Thoracic aorta (tissue), 2 donors: Measurements from ENCODE around the gene PHC2. TPM values are rescaled to one million over a fixed set of nuclear protein-coding genes. Genes with fewer than 3 reads are reported as not detected.

Experiments
- ATAC-seq: fragments of 150-250 bp; one replicate; pipeline ENCODE4 v1.8.0; 2017; ENCODE audit warnings: low read depth; ENCODE audit not compliant: insufficient number of reproducible peaks, low FRiP score
- DNase-seq: peaks from one replicate; pipeline ENCODE4 v3.0.0-alpha.2; 2020; ENCODE audit warnings: low spot score
- H3K27ac ChIP-seq, 2 donors: fragments of 200-600 bp; sonication (generic); 1 replicate in 1 of 2; 2 replicates in 1 of 2; pipeline ENCODE4 v1.5.1; 2016; ENCODE audit warnings: mild to moderate bottlenecking in 2 of 2, moderate library complexity in 2 of 2
- H3K27me3 ChIP-seq: fragments of 200-600 bp; sonication (generic); replicated peaks from 2 replicates; pipeline ENCODE4 v1.6.0; 2016; ENCODE audit warnings: mild to moderate bottlenecking; ENCODE audit not compliant: insufficient read depth
- H3K36me3 ChIP-seq: fragments of 200-600 bp; sonication (generic); one replicate; pipeline ENCODE4 v1.5.1; 2016
- H3K4me1 ChIP-seq, 2 donors: fragments of 200-600 bp; sonication (generic); 1 replicate in 1 of 2; 2 replicates in 1 of 2; pipeline versions ENCODE4 v1.5.1 to v1.6.0; 2016; ENCODE audit warnings: low read depth in 2 of 2, mild to moderate bottlenecking in 1 of 2; ENCODE audit not compliant: control insufficient read depth in 1 of 2
- H3K4me3 ChIP-seq: fragments of 200-600 bp; sonication (generic); 2 replicates; pipeline ENCODE4 v1.5.1; 2016; ENCODE audit warnings: mild to moderate bottlenecking
- H3K9me3 ChIP-seq: fragments of 200-600 bp; sonication (generic); 2 replicates; pipeline ENCODE4 v1.5.1; 2016
- total RNA-seq, 2 donors: library from RNA; depleted of rRNA; stranded (reverse); fragments of >200 nt; gene quantifications; one replicate each; pipeline versions ENCODE4 v1.1.0 to v1.2.3, GENCODE V29; 2016
- TF ChIP-seq, protein P1 (sequence below): fragments of 200-600 bp; sonication (generic); IDR thresholded peaks from one replicate; pipeline ENCODE4 v1.5.1; 2019; ENCODE audit warnings: antibody characterized with exemption

PHC2 gene
- total RNA-seq, 2 donors from 2014 or later: 174 to 238 TPM

GRCh38 chr1:33354707-33355316, 76.1 kb downstream of the PHC2 start:
- ATAC-seq (no peak), DNase-seq (no peak)
- TF ChIP-seq, protein P1, sequence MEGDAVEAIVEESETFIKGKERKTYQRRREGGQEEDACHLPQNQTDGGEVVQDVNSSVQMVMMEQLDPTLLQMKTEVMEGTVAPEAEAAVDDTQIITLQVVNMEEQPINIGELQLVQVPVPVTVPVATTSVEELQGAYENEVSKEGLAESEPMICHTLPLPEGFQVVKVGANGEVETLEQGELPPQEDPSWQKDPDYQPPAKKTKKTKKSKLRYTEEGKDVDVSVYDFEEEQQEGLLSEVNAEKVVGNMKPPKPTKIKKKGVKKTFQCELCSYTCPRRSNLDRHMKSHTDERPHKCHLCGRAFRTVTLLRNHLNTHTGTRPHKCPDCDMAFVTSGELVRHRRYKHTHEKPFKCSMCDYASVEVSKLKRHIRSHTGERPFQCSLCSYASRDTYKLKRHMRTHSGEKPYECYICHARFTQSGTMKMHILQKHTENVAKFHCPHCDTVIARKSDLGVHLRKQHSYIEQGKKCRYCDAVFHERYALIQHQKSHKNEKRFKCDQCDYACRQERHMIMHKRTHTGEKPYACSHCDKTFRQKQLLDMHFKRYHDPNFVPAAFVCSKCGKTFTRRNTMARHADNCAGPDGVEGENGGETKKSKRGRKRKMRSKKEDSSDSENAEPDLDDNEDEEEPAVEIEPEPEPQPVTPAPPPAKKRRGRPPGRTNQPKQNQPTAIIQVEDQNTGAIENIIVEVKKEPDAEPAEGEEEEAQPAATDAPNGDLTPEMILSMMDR: no peak
- Histone ChIP-seq H3K4me3 (no peak overlapping the region), H3K27me3 (no peaks in the 10 kb centered on the region), H3K4me1 (peaks cover 0 to 9% of the 10 kb centered on the region in 2 donors), H3K36me3 (peaks cover 3% of the 10 kb centered on the region), H3K9me3 (no peaks in the 10 kb centered on the region), H3K27ac (no peak overlapping the region)

- Histone ChIP-seq H3K27ac (no peak overlapping the region), H3K9me3 (no peaks in the 10 kb centered on the region), H3K4me3 (no peak overlapping the region), H3K4me1 (peaks cover 0 to 9% of the 10 kb centered on the region in 2 donors), H3K36me3 (peaks cover 3% of the 10 kb centered on the region), H3K27me3 (no peaks in the 10 kb centered on the region)
- TF ChIP-seq, protein P1: no peak
- ATAC-seq: no peak
- no peak for DNase-seq
Observed at GRCh38 chr1:33353531-33353930, 77.4 kb downstream of the PHC2 start.

DNA sequence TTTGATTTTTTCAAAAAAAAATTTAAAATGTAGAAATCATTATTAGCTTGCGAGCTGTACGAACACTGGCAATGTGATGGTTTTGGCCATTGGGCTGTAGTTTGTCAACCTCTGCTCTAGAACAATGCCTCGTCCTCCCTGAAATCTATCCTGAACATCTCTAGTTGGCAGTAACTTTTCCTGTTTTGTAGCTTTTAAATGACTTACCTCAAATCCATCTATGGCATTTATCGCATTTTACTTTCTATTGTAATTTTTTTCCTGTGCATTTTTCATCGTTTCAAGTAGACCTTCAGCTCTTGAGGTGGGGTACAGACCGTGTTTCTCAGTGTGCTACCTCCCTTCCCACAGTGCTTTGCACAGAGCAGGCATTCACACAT, 79.6 kb downstream of the PHC2 start:
- Histone ChIP-seq H3K4me1 (peaks cover 7 to 23% of the 10 kb centered on the region in 2 donors), H3K27ac (no peak overlapping the region), H3K36me3 (peaks cover 3% of the 10 kb centered on the region), H3K9me3 (no peaks in the 10 kb centered on the region), H3K4me3 (no peak overlapping the region), H3K27me3 (no peaks in the 10 kb centered on the region)
- no peak for DNase-seq
- TF ChIP-seq, protein P1: no peak
- ATAC-seq: no peak

GRCh38 chr1:33350611-33351280, 80.1 kb downstream of the PHC2 start:
- TF ChIP-seq, protein P1: no peak

DNA sequence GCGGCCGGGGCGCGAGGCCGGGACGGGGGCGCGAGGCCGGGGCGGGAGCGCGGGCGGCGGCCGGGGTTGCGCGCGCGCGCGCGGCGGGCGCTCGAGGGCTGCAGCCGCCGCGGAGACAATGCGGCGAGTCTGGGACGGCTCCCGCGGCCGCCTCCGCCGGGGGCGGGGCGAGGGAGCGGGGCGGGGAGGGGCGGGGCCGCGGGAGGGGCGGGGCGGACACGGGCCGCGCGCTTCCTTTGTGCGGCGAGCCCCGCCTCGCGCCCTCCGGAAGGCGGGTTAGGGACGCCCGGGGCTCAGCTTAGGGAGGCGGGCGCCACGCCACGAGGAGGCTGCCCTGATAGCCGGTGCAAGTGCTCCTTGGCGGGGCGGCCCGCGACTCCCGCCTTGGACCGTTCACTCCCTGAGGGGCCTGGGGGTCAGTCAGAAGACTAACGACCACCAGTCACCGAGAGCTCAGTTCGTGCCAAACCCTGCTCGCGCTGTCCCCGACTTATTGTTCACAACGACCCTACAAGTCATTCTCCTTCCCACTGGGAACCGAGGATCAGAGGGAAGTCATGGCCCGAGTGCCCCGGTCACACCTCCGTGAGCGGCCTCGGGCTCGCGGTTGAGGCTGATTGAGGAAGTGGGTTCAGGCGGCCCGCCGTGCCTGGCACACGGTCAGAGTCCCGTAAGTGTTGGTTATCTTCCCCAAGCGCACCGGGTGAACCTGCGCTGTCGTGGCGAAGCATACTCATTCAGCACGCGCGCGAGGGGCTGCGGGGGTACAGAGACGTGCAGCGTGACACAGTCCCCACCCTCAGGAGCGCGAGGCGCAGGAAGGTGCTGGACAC, 80.9 kb downstream of the PHC2 start:
- no peaks in the 10 kb centered on the region for H3K27me3 ChIP-seq
- H3K4me1 ChIP-seq: peaks cover 20 to 36% of the 10 kb centered on the region in 2 donors
- DNase-seq (peak; percentile 62), ATAC-seq (peak; percentile 70)
- H3K4me3 ChIP-seq: peak overlapping the region; percentile 88
- H3K36me3 ChIP-seq: peaks cover 3% of the 10 kb centered on the region
- TF ChIP-seq, protein P1: no peak
- H3K9me3 ChIP-seq: no peaks in the 10 kb centered on the region
- peak overlapping the region; percentile 74 to 84 for H3K27ac ChIP-seq

More at GRCh38 chr1:33350611-33351280, 80.1 kb downstream of the PHC2 start:
- DNase-seq (no peak), ATAC-seq (no peak)
- H3K36me3 ChIP-seq: peaks cover 3% of the 10 kb centered on the region
- H3K27ac ChIP-seq: peak overlapping the region in 1 of 2 donors; percentile 84
- no peaks in the 10 kb centered on the region for H3K27me3 ChIP-seq
- peak overlapping the region; percentile 88 for H3K4me3 ChIP-seq
- no peaks in the 10 kb centered on the region for H3K9me3 ChIP-seq
- peaks cover 12 to 29% of the 10 kb centered on the region in 2 donors for H3K4me1 ChIP-seq
